ENCODE measurements around the gene NUP93.

Gene NUP93

GRCh38 chr16:56690420-56691122 is 39.4 kb upstream of the NUP93 start:
- TF ChIP-seq EZH2phosphoT487 (IDR thresholded peaks at IDR 0.05; ENCODE audit: low read length): no peak
- TF ChIP-seq CTCF (IDR thresholded peaks at IDR 0.05; ENCODE audit: low read length): no peak
- TF ChIP-seq EZH2 (optimal IDR thresholded peaks at IDR 0.05; ENCODE audit: low read depth, low read length): no peak
- H2AFZ ChIP-seq (ENCODE audit: low read length): no peak overlapping the region
- peaks cover 9% of the 10 kb centered on the region; the same call in 1 of the 2 replicates for H3K27me3 ChIP-seq (replicated peaks; ENCODE audit: insufficient read depth, low read length)
- no peak for DNase-seq
- H3K9ac ChIP-seq (ENCODE audit: low read length): no peak overlapping the region
- no peak overlapping the region for H3K4me2 ChIP-seq (ENCODE audit: low read depth, low read length)
- no peaks in the 10 kb centered on the region for H3K36me3 ChIP-seq (replicated peaks; ENCODE audit: insufficient read depth, low read length)
- H3K79me2 ChIP-seq (ENCODE audit: low read length): no peaks in the 10 kb centered on the region
- no peaks in the 10 kb centered on the region for H4K20me1 ChIP-seq (ENCODE audit: insufficient read depth, low read length)
- no peaks in the 10 kb centered on the region for H3F3A ChIP-seq (ENCODE audit: insufficient read depth, low read length)
- no peaks in the 10 kb centered on the region for H3K9me3 ChIP-seq (replicated peaks; ENCODE audit: insufficient read depth, low read length)
- H3K27ac ChIP-seq (ENCODE audit: low read length): no peak overlapping the region
- H3K4me3 ChIP-seq (ENCODE audit: low read length): no peak overlapping the region
- no peaks in the 10 kb centered on the region for H3K9me2 ChIP-seq (replicated peaks; ENCODE audit: insufficient read depth, low read length)
- H3K4me1 ChIP-seq (ENCODE audit: low read length): no peaks in the 10 kb centered on the region

- TF ChIP-seq EZH2phosphoT487 (IDR thresholded peaks at IDR 0.05; ENCODE audit: low read length) (no peak), EZH2 (optimal IDR thresholded peaks at IDR 0.05; ENCODE audit: low read depth, low read length) (no peak), CTCF (IDR thresholded peaks at IDR 0.05; ENCODE audit: low read length) (no peak)
- no peak for DNase-seq
- Histone ChIP-seq H3K4me3 (ENCODE audit: low read length) (no peak overlapping the region), H3K9me3 (replicated peaks; ENCODE audit: insufficient read depth, low read length) (no peaks in the 10 kb centered on the region), H2AFZ (ENCODE audit: low read length) (no peak overlapping the region), H4K20me1 (ENCODE audit: insufficient read depth, low read length) (no peaks in the 10 kb centered on the region), H3K27me3 (replicated peaks; ENCODE audit: insufficient read depth, low read length) (peaks cover 9% of the 10 kb centered on the region; the same call in 1 of the 2 replicates), H3K36me3 (replicated peaks; ENCODE audit: insufficient read depth, low read length) (no peaks in the 10 kb centered on the region), H3K9me2 (replicated peaks; ENCODE audit: insufficient read depth, low read length) (no peaks in the 10 kb centered on the region), H3K9ac (ENCODE audit: low read length) (no peak overlapping the region), H3K4me2 (ENCODE audit: low read depth, low read length) (no peak overlapping the region), H3K27ac (ENCODE audit: low read length) (no peak overlapping the region), H3K4me1 (ENCODE audit: low read length) (no peaks in the 10 kb centered on the region), H3K79me2 (ENCODE audit: low read length) (no peaks in the 10 kb centered on the region), H3F3A (ENCODE audit: insufficient read depth, low read length) (no peaks in the 10 kb centered on the region)
Measured at GRCh38 chr16:56691885-56692284, 38.0 kb upstream of the NUP93 start.

- no peaks in the 10 kb centered on the region for H3K9me2 ChIP-seq (replicated peaks; ENCODE audit: insufficient read depth, low read length)
- no peak for TF ChIP-seq CTCF (IDR thresholded peaks at IDR 0.05; ENCODE audit: low read length)
- TF ChIP-seq EZH2 (optimal IDR thresholded peaks at IDR 0.05; ENCODE audit: low read depth, low read length): no peak
- TF ChIP-seq EZH2phosphoT487 (IDR thresholded peaks at IDR 0.05; ENCODE audit: low read length): no peak
- H3K27ac ChIP-seq (ENCODE audit: low read length): no peak overlapping the region
- H3K79me2 ChIP-seq (ENCODE audit: low read length): no peaks in the 10 kb centered on the region
- DNase-seq: no peak
- no peaks in the 10 kb centered on the region for H3K36me3 ChIP-seq (replicated peaks; ENCODE audit: insufficient read depth, low read length)
- H3K4me2 ChIP-seq (ENCODE audit: low read depth, low read length): no peak overlapping the region
- H3K4me1 ChIP-seq (ENCODE audit: low read length): no peaks in the 10 kb centered on the region
- no peaks in the 10 kb centered on the region for H3K9me3 ChIP-seq (replicated peaks; ENCODE audit: insufficient read depth, low read length)
- no peak overlapping the region for H2AFZ ChIP-seq (ENCODE audit: low read length)
- H3F3A ChIP-seq (ENCODE audit: insufficient read depth, low read length): no peaks in the 10 kb centered on the region
- no peak overlapping the region for H3K9ac ChIP-seq (ENCODE audit: low read length)
- H3K27me3 ChIP-seq (replicated peaks; ENCODE audit: insufficient read depth, low read length): no peaks in the 10 kb centered on the region
- H3K4me3 ChIP-seq (ENCODE audit: low read length): no peak overlapping the region
- no peaks in the 10 kb centered on the region for H4K20me1 ChIP-seq (ENCODE audit: insufficient read depth, low read length)
Measured at GRCh38 chr16:56695246-56695645, 34.7 kb upstream of the NUP93 start.

Measured in MM.1S (cell line).